MCF 10A (cell line): ENCODE data around the gene NANOS2. TPM values are rescaled to one million over a fixed set of nuclear protein-coding genes. Genes with fewer than 3 reads are reported as not detected.

Source experiments
- BruUV-seq: library from RNA; stranded (reverse); fragments of 400-500 nt; replicated peaks from 2 replicates; lab custom pipeline; 2021; lab: Mats Ljungman, UMichigan
- CTCF ChIA-PET: fragments of 300-600 bp; sonication (Branson Sonifier 250); formaldehyde crosslinking; extraction: SDS; loops from one replicate; lab custom pipeline; 2021; ENCODE audit warnings: antibody characterized with exemption, inconsistent platforms; lab: Yijun Ruan, JAX
- POLR2A ChIA-PET: fragments of 300-600, 350-650 bp; sonication (Branson Sonifier 250); formaldehyde crosslinking; extraction: SDS; loops from one replicate; lab custom pipeline; 2020; ENCODE audit warnings: antibody characterized with exemption, inconsistent platforms; lab: Yijun Ruan, JAX
- DNase-seq: peaks from one replicate; pipeline ENCODE4 v3.0.0-alpha.2; 2018; ENCODE audit not compliant: unreplicated experiment
- H3K27ac Mint-ChIP-seq: one replicate; pipeline ENCODE4 v1.8.0; 2022; ENCODE audit warnings: mild to moderate bottlenecking, low read depth, mixed read lengths; ENCODE audit not compliant: unreplicated experiment
- H3K27me3 Mint-ChIP-seq: one replicate; pipeline ENCODE4 v1.8.0; 2022; ENCODE audit warnings: mixed read lengths; ENCODE audit not compliant: insufficient read depth, unreplicated experiment
- H3K36me3 Mint-ChIP-seq: one replicate; pipeline ENCODE4 v1.8.0; 2022; ENCODE audit warnings: mild to moderate bottlenecking, moderate library complexity, mixed read lengths; ENCODE audit not compliant: insufficient read depth, unreplicated experiment
- H3K4me1 Mint-ChIP-seq: one replicate; pipeline ENCODE4 v1.8.0; 2022; ENCODE audit warnings: mixed read lengths; ENCODE audit not compliant: insufficient read depth, unreplicated experiment
- H3K4me3 Mint-ChIP-seq: one replicate; pipeline ENCODE4 v1.8.0; 2022; ENCODE audit warnings: mild to moderate bottlenecking, moderate library complexity, mixed read lengths; ENCODE audit not compliant: unreplicated experiment
- H3K9me3 Mint-ChIP-seq: one replicate; pipeline ENCODE4 v1.8.0; 2022; ENCODE audit warnings: mixed read lengths; ENCODE audit not compliant: unreplicated experiment
- CTCF ChIP-seq: fragments of 200-600 bp; IDR thresholded peaks from one replicate; pipeline ENCODE4 v1.8.0; 2022; ENCODE audit warnings: antibody characterized with exemption, mild to moderate bottlenecking; ENCODE audit not compliant: unreplicated experiment
- intact Hi-C: fragments of 100-400 bp; cut with micrococcal nuclease; formaldehyde crosslinking; loops from 2 replicates; pipeline ENCODE4 v1.14.1; 2022
- total RNA-seq: library from RNA; stranded (reverse); gene quantifications from 2 replicates; pipeline ENCODE4 v1.2.3, GENCODE V29; 2022

Gene NANOS2
- total RNA-seq, 1 experiment from 2014 or later = not detected

DNA sequence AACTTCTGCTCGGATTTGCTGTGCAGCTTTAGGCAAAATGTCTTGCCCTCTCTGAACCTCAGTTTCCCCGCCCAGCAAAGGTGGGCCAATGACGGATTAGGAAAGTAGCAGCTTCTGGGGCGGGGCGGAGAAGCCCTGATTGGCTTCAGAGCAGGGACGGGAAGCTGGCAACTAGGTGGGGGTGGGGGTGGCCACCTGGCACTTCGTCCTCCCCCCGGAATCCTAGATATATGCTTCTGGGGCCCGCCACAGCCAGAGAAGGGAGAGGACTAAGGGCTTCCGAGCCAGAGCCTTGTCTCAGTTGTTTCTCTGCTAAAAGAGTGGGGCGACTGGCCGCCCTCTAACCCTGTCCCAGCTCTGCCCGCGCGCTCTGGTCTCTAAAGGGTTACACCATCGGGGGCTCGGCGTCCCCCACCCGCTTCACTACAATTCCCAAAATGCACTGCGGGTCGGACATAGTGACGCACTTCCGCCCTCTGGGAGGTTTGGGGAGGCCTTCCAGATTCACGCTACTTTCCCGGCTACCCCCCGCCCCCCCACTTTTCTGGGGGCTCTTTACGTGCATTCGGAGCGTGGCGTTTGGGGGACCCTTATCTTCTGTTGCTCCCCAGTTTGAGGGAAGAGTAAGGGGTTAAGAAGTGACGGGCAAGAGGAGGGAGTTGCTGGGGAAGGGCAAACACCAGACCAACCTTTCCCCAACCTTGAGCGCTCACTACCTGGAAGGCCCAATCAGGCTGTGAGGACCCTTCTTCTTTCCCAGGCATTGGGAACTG lies 28.0 kb downstream of the NANOS2 start:
- DNase-seq = peak; percentile 97
- no TSS peak for BruUV-seq
- Mint-ChIP-seq H3K4me3 (peak overlapping the region; percentile 97), H3K36me3 (peaks cover 18% of the 10 kb centered on the region), H3K27ac (peak overlapping the region; percentile 98), H3K9me3 (no peaks in the 10 kb centered on the region), H3K27me3 (no peaks in the 10 kb centered on the region), H3K4me1 (peaks cover 10% of the 10 kb centered on the region)
- intact Hi-C loops = loop anchor here (10.0 kb wide), 1 partner anchor 108 kb away; the partner anchor contains the start of gene CCDC61
- no peak for TF ChIP-seq CTCF
- ChIA-PET CTCF (interaction anchor here (0.6 to 1.1 kb wide), 3 partner anchors 162 to 641 kb away, joined by 3 to 6 read pairs (median 3); no protein-coding TSS in a partner anchor), POLR2A (interaction anchor here (0.6 to 4.0 kb wide), 20 partner anchors 8 to 467 kb away, joined by 3 to 46 read pairs (median 4); partner anchors contain the start of genes CCDC61, MYPOP, SIX5 and SYMPK)

DNA sequence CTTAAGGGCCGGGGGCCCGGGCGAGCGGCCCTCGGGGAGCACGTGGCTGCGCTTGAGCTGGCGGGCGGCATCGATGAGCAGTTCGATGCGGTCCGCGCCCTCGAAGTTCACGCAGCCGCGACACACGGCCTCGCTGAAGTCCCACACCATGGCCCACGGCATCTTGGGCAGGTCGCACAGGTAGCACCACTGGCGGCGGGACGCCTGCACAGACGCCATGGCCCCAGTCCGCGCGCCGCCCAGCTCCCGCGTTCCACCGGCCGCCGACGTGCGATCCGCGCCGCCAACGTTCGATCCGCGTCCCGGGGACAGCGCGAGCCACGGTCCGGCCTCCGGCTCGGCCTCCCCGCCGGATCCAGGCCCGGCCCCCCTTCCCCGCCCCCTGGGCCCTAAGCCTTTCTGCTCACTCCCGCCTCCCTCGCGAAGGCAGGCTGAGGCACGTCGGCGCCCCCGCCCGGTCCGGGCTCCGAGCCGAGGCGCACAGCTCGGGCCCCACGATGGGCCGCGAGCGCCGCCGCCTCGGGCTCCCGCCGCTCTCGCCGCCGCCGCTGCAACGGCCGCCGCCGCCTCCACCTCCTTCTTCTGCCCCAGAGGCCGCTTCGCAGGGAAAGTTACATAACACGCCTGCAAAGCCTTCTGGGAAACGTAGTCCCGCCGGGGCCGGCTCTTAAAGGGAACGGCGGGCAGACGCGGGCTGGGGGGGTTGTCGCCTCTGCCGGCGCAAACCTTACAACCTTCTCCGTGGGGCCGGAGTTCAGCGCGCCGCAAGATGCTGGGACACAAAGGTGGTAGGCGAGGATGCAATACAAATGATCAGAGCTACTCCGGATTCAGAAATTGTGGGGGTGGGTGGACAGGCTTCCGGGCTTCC lies 28.8 kb downstream of the NANOS2 start, which contains the start of gene IRF2BP1:
IRF2BP1 (minus strand) TSS at position 586 of the 871 bp plus-strand sequence; CDS start at position 219, 367 bp downstream.
- Mint-ChIP-seq H3K4me3 (peak within 1 kb of the TSS; percentile 97), H3K4me1 (peaks cover 10% of the 10 kb centered on the region), H3K27me3 (no peaks in the 10 kb centered on the region), H3K27ac (peak within 1 kb of the TSS; percentile 98), H3K36me3 (peaks cover 18% of the 10 kb centered on the region), H3K9me3 (no peaks in the 10 kb centered on the region)
- BruUV-seq = TSS peak; percentile 28
- POLR2A ChIA-PET = interaction anchor here (0.6 to 4.0 kb wide), 21 partner anchors 9 to 468 kb away, joined by 3 to 46 read pairs (median 4); partner anchors contain the start of genes CCDC61, MYPOP, SIX5 and SYMPK
- peak; percentile 96 for DNase-seq
- intact Hi-C loops = loop anchor here (10.0 kb wide), 1 partner anchor 109 kb away; the partner anchor contains the start of gene CCDC61
- no peak for TF ChIP-seq CTCF
- CTCF ChIA-PET = interaction anchor here (0.5 to 1.1 kb wide), 7 partner anchors 17 to 1597 kb away, joined by 3 to 6 read pairs (median 3); partner anchors contain the start of genes FBXO46 and MYPOP

DNA sequence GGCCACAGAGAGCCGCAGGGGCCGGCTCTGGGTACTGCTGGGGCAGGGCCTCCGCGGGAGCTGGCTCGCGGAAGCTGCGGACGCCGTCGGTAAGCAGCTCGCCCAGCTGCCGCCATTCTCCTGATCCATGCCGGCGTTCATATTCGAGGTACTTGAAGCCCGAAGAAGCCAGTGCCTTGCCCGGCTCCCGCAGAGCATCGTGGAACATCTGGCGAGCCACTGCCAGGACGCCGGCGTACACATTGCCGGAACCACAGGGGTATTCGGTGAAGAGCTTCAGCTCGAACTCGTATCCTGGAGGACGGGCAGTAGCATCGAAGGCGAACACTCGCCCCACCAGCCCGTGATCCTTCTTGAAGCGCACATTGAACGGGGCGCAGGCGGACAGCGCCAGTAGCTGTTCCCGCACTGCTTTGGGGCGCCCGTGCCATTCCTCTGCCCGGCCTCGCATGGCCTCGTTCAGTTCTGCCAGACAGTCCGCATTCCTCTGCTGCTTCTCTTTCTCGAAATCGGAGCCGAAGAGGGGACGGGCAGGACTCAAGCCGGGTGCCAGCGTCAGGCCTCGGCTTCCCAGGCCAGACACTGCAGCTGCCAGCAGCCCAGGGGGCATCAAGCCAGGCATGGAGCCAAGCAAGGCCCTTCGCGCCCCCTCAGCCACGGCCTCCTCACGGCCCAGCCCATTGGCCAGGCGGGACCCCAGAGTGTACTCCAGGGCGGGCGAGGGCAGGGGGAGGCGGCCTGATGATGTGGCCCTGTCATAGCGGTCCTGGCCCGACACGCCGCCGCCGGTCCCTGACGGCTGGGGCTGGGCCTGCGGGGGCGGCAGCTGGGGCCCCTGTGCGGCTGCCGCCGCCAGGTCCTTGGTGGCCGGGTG lies 29.7 kb downstream of the NANOS2 start:
- peaks cover 18% of the 10 kb centered on the region for H3K36me3 Mint-ChIP-seq
- TF ChIP-seq CTCF = no peak
- CTCF ChIA-PET = interaction anchor here (0.5 to 1.7 kb wide), 6 partner anchors 18 to 757 kb away, joined by 3 read pairs; partner anchors contain the start of gene MYPOP
- no peak overlapping the region for H3K27ac Mint-ChIP-seq
- no peaks in the 10 kb centered on the region for H3K27me3 Mint-ChIP-seq
- intact Hi-C loops = loop anchor here (10.0 kb wide), 1 partner anchor 110 kb away; the partner anchor contains the start of gene CCDC61
- H3K4me3 Mint-ChIP-seq = peak overlapping the region; percentile 97
- no TSS peak for BruUV-seq
- peaks cover 10% of the 10 kb centered on the region for H3K4me1 Mint-ChIP-seq
- no peaks in the 10 kb centered on the region for H3K9me3 Mint-ChIP-seq
- POLR2A ChIA-PET = interaction anchor here (1.1 to 4.0 kb wide), 10 partner anchors 15 to 321 kb away, joined by 3 to 46 read pairs (median 7); partner anchors contain the start of genes CCDC61, MYPOP, SIX5 and SYMPK
- no peak for DNase-seq
